ENCODE results near the gene MYL6B. TPM values are rescaled to one million over a fixed set of nuclear protein-coding genes. Genes with fewer than 3 reads are reported as not detected.

The MYL6B gene
- 54.1 TPM for total RNA-seq
- long read RNA-seq, partial matches to known transcripts: 0 of 10 reads
- long read RNA-seq, other reads (novel, unspliced or antisense): 10 of 10 reads

GRCh38 chr12:56152132-56152755 lies at the start of gene MYL6B:
Gene MYL6B (plus strand): TSS chr12:56152587. CDS start chr12:56153919, 1,332 bp downstream.
- intact Hi-C loops (cut with micrococcal nuclease): no loop called here
- H3K36me3 ChIP-seq: no peaks in the 10 kb centered on the region

GRCh38 chr12:56102683-56103065 lies 49.7 kb upstream of the MYL6B start:
- intact Hi-C loops (cut with micrococcal nuclease): no loop called here

More at GRCh38 chr12:56152132-56152755, at the start of gene MYL6B:
- peak within 1 kb of the TSS; percentile 93 for H3K27ac ChIP-seq (replicated peaks)
- no peaks in the 10 kb centered on the region for H3K27me3 ChIP-seq (ENCODE audit: low read depth)
- no peaks in the 10 kb centered on the region for H3K9me3 ChIP-seq (replicated peaks)
- TF ChIP-seq CTCF (IDR thresholded peaks at IDR 0.05; ENCODE audit: borderline replicate concordance): no peak
- peaks cover 38% of the 10 kb centered on the region for H3K4me1 ChIP-seq
- peak; percentile 96 for DNase-seq
- peak within 1 kb of the TSS; percentile 76 for H3K4me3 ChIP-seq

GRCh38 chr12:56103066-56103711 lies 49.2 kb upstream of the MYL6B start:
- H3K27me3 ChIP-seq (ENCODE audit: low read depth): no peaks in the 10 kb centered on the region
- H3K4me3 ChIP-seq: peak overlapping the region; percentile 89
- no peak for DNase-seq
- no peaks in the 10 kb centered on the region for H3K9me3 ChIP-seq (replicated peaks)
- peaks cover 35% of the 10 kb centered on the region for H3K4me1 ChIP-seq
- intact Hi-C loops (cut with micrococcal nuclease): no loop called here
- no peak for TF ChIP-seq CTCF (IDR thresholded peaks at IDR 0.05; ENCODE audit: borderline replicate concordance)
- H3K27ac ChIP-seq (replicated peaks): peak overlapping the region; percentile 92
- peaks cover 18% of the 10 kb centered on the region for H3K36me3 ChIP-seq

More at GRCh38 chr12:56102683-56103065, 49.7 kb upstream of the MYL6B start:
- Histone ChIP-seq H3K4me1 (peaks cover 35% of the 10 kb centered on the region), H3K4me3 (no peak overlapping the region), H3K27ac (replicated peaks) (peak overlapping the region; percentile 92), H3K27me3 (ENCODE audit: low read depth) (no peaks in the 10 kb centered on the region), H3K9me3 (replicated peaks) (no peaks in the 10 kb centered on the region), H3K36me3 (peaks cover 13% of the 10 kb centered on the region)
- no peak for DNase-seq
- no peak for TF ChIP-seq CTCF (IDR thresholded peaks at IDR 0.05; ENCODE audit: borderline replicate concordance)

GRCh38 chr12:56103823-56104108 lies 48.6 kb upstream of the MYL6B start:
- Histone ChIP-seq H3K27me3 (ENCODE audit: low read depth) (no peaks in the 10 kb centered on the region), H3K27ac (replicated peaks) (peak overlapping the region; percentile 92), H3K36me3 (peaks cover 24% of the 10 kb centered on the region), H3K9me3 (replicated peaks) (no peaks in the 10 kb centered on the region), H3K4me3 (peak overlapping the region; percentile 89), H3K4me1 (peaks cover 35% of the 10 kb centered on the region)
- DNase-seq: no peak
- intact Hi-C loops (cut with micrococcal nuclease): no loop called here
- no peak for TF ChIP-seq CTCF (IDR thresholded peaks at IDR 0.05; ENCODE audit: borderline replicate concordance)

GRCh38 chr12:56104109-56104814 lies 48.1 kb upstream of the MYL6B start, which contains the start of gene PA2G4:
Gene PA2G4 (plus strand): TSS chr12:56104559. CDS start chr12:56104738, 179 bp downstream.
- Histone ChIP-seq H3K36me3 (peaks cover 29% of the 10 kb centered on the region), H3K4me1 (peaks cover 35% of the 10 kb centered on the region), H3K27me3 (ENCODE audit: low read depth) (no peaks in the 10 kb centered on the region), H3K9me3 (replicated peaks) (no peaks in the 10 kb centered on the region), H3K27ac (replicated peaks) (peak within 1 kb of the TSS; percentile 92), H3K4me3 (peak within 1 kb of the TSS; percentile 89)
- no peak for TF ChIP-seq CTCF (IDR thresholded peaks at IDR 0.05; ENCODE audit: borderline replicate concordance)
- intact Hi-C loops (cut with micrococcal nuclease): no loop called here
- DNase-seq: peak; percentile 97

Measured in left ventricle myocardium inferior (tissue), 1 donor.